ENCODE data around the gene CFAP221.

DNA sequence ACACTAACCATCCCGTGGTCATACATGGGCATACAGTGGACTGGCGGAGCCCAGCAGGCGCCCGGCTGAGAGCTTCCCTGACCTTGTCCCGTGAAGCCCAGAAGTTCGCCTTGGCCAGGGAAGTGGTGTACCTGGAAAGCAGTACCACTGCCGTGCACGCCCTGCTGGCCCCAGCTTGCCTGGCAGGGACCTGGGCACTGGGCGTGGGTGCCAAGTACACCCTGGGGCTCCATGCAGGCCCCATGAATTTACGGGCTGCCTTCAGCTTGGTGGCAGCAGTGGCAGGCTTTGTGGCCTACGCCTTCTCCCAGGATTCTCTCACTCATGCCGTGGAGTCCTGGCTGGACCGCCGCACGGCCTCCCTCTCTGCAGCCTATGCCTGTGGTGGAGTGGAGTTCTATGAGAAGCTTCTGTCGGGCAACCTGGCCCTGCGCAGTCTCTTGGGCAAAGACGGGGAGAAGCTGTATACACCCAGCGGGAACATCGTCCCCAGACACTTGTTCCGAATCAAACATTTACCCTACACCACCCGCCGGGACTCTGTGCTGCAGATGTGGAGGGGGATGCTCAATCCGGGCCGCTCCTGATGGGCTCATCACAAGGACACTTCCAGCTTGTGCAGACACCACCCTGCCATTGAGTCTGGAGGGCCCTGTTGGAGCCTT lies 137.1 kb downstream of the CFAP221 start:
- TF ChIP-seq, protein P1, sequence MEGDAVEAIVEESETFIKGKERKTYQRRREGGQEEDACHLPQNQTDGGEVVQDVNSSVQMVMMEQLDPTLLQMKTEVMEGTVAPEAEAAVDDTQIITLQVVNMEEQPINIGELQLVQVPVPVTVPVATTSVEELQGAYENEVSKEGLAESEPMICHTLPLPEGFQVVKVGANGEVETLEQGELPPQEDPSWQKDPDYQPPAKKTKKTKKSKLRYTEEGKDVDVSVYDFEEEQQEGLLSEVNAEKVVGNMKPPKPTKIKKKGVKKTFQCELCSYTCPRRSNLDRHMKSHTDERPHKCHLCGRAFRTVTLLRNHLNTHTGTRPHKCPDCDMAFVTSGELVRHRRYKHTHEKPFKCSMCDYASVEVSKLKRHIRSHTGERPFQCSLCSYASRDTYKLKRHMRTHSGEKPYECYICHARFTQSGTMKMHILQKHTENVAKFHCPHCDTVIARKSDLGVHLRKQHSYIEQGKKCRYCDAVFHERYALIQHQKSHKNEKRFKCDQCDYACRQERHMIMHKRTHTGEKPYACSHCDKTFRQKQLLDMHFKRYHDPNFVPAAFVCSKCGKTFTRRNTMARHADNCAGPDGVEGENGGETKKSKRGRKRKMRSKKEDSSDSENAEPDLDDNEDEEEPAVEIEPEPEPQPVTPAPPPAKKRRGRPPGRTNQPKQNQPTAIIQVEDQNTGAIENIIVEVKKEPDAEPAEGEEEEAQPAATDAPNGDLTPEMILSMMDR (conservative IDR thresholded peaks at IDR 0.05; ENCODE audit: low read depth in 2 of 2): no peak
- TF ChIP-seq STAT1 (IDR thresholded peaks at IDR 0.05; ENCODE audit: unreplicated experiment): no peak
- TF ChIP-seq, protein P2, sequence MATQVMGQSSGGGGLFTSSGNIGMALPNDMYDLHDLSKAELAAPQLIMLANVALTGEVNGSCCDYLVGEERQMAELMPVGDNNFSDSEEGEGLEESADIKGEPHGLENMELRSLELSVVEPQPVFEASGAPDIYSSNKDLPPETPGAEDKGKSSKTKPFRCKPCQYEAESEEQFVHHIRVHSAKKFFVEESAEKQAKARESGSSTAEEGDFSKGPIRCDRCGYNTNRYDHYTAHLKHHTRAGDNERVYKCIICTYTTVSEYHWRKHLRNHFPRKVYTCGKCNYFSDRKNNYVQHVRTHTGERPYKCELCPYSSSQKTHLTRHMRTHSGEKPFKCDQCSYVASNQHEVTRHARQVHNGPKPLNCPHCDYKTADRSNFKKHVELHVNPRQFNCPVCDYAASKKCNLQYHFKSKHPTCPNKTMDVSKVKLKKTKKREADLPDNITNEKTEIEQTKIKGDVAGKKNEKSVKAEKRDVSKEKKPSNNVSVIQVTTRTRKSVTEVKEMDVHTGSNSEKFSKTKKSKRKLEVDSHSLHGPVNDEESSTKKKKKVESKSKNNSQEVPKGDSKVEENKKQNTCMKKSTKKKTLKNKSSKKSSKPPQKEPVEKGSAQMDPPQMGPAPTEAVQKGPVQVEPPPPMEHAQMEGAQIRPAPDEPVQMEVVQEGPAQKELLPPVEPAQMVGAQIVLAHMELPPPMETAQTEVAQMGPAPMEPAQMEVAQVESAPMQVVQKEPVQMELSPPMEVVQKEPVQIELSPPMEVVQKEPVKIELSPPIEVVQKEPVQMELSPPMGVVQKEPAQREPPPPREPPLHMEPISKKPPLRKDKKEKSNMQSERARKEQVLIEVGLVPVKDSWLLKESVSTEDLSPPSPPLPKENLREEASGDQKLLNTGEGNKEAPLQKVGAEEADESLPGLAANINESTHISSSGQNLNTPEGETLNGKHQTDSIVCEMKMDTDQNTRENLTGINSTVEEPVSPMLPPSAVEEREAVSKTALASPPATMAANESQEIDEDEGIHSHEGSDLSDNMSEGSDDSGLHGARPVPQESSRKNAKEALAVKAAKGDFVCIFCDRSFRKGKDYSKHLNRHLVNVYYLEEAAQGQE (IDR thresholded peaks at IDR 0.05; ENCODE audit: unreplicated experiment): no peak
- TF ChIP-seq JUNB (IDR thresholded peaks at IDR 0.05; ENCODE audit: unreplicated experiment): no peak
- no peak for TF ChIP-seq EZH2 (IDR thresholded peaks at IDR 0.05; ENCODE audit: low read depth, unreplicated experiment)
- no peak for TF ChIP-seq ZNF114 (CRISPR knock-in tag; IDR thresholded peaks at IDR 0.05)

Measured in GM23338 (cell line).